Measurements from ENCODE around the gene PLK1.

PLK1 gene

DNA sequence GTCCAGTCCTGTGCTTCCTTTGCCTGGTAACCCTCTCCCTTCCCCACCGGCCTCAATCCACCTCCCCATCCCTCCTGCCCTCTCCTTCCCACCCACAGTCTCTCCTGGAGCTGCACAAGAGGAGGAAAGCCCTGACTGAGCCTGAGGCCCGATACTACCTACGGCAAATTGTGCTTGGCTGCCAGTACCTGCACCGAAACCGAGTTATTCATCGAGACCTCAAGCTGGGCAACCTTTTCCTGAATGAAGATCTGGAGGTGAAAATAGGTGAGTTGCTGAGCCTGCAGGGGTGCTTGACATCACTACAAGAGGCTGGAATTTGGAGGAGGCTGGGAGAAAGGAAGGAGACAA lies 1.3 kb downstream of the PLK1 start:
- DNase-seq (ENCODE audit: low read depth): no peak

DNA sequence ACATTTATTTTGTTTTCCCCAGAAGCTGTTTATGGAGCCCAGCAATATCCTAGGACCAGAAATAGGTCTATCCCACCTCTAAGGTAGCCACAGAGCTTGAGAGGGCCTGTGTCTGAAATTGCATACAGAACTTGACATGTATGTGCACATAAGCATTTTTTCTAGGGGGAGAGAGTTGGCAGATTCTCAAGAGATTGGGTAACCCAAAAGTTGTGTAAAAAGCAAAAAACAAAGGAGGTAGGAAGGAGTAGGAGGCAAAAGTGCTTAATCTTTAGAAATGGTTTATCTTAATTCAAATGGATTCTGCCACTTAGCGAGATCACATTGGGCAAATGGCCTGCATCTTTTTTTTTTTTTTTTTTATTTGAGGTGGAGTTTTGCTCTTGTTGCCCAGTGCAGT lies 3.5 kb downstream of the PLK1 start:
- DNase-seq (ENCODE audit: low read depth): no peak

- DNase-seq (ENCODE audit: low read depth): no peak
Measured at GRCh38 chr16:23683487-23683886, 4.8 kb downstream of the PLK1 start.

DNA sequence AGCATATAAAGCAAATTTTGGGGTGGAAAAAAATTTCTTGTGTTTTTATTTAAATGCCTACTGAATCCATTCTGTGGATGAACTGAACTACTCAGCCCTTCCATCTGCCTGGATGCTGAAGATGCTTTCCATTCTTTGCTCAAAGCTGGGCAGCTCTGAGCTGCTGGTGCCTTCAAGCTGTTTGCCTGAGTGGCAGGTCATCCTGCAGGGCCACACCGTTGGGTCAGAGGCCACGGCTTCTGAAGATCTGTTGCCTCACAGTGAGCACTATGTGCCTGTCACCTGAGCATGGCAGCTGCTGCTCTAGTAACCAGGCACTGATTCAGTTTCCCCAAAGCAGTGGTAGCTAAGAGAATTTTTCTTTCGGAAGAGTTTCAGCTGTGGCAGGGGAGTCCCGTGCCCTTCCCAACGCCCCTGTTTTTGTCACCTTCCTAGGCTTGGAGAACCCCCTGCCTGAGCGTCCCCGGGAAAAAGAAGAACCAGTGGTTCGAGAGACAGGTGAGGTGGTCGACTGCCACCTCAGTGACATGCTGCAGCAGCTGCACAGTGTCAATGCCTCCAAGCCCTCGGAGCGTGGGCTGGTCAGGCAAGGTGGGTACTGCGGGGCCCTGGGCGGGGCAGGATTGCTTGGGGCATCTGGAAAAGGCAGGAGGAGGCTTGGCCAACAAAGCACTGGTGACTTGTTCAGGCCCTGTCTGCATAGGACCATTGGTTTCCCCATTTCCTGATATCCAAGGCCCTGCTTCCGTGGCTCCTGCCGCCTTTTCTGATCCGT lies 8.5 kb downstream of the PLK1 start:
- no peak for DNase-seq (ENCODE audit: low read depth)

DNA sequence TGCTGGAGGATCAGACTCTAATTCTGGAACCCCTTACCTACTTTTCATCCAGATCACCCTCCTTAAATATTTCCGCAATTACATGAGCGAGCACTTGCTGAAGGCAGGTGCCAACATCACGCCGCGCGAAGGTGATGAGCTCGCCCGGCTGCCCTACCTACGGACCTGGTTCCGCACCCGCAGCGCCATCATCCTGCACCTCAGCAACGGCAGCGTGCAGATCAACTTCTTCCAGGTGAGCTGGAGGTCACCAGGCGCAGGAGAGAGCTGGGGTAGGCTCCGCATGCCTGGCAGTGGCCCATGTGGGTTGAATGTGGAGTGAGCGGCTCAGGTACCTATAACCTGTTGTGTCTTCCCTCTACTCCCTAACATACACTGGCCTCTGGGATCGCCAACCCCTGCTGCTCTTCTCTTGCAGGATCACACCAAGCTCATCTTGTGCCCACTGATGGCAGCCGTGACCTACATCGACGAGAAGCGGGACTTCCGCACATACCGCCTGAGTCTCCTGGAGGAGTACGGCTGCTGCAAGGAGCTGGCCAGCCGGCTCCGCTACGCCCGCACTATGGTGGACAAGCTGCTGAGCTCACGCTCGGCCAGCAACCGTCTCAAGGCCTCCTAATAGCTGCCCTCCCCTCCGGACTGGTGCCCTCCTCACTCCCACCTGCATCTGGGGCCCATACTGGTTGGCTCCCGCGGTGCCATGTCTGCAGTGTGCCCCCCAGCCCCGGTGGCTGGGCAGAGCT lies 10.9 kb downstream of the PLK1 start:
- DNase-seq (ENCODE audit: low read depth): no peak

- no peak for DNase-seq (ENCODE audit: low read depth)
Measured at GRCh38 chr16:23690771-23691482, 12.2 kb downstream of the PLK1 start.

DNA sequence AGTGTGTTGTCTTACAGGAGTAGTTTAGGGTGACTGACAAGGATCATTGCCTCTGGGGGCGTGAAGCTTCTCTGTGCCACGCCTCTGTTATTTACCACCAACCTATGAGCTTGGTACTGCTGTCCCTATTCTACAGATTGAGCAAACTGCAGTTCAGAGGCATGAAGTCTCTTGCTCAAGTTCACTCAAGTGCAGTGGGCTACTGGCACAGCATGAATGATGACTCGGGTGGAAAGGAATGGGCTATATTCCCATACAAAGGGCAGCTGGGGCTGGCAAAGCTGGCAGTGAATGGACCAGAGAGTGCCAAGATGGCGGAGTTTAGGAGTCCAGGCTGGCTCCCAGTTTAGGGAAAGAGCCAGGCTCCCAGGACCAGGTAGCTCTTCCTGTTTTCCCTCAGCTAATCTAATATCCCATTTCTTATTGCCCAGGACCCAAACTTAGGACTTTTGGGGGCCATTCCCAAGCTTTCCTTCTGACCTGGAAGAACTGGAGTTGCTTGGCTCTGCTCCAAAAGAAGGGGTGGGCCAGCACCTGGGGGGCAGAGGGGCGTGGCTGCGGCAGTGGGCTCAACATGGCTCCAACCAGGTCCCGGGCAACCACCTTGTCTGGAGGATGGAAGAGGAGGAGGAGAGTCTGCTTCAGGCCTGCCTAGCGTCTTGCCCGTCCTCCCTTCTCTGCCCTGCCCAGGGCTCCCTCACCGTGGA lies 12.9 kb downstream of the PLK1 start:
- DNase-seq (ENCODE audit: low read depth): no peak

- no peak for DNase-seq (ENCODE audit: low read depth)
Measured at GRCh38 chr16:23692190-23692837, 13.6 kb downstream of the PLK1 start.

DNA sequence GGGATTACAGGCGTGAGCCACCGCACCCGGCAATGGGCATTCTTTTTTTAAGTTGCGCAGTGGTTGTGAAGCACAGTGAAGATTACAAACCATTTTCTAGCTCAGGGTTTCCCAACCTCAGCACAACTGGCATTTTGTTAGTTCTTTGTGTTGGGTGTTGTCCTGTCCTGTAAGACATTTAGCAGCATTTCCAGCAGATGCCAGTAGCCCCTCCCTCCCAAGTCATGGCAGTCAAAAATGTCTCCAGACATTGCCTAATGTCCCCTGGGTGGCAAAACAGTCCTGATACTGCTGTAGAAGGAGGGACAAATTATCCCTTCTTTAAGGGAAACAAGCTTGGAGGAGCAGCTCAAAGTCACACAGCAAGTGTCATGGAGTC lies 15.6 kb downstream of the PLK1 start:
- DNase-seq (ENCODE audit: low read depth): no peak

DNA sequence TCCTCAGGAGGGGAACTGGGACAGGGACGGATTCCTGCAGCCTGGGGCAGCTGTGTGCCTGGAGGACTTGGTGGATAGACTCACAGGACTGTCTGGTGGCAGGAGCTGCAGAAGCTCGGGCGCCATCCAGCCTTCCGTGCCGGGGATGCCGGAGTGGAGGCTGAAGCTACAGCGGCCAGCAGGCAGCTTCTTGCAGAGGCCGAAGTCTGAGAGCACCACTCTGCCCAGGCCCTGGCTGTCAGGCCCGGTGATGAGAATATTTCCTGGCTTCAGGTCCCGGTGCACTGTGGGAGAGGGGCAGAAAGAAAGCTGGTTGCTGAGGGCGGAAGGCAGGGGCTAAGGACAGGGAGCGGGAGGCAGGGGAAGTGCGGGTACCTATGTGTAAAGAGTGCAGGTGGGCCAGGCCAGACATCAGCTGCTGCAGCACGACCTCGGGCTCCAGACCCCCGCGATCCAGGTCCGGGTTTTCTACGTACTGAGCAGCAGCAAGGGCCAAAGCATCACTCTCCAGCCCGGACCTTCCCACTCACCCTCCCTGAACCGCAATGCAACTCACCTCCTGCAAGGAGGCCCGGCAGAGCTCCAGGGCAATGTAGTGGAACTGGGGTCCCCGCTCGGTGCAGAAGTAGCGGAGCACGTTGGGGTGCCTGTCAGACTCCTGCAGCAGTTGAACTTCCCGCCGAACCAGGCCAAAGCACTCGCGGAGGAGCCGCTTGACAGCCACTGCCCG lies 16.1 kb downstream of the PLK1 start:
- no peak for DNase-seq (ENCODE audit: low read depth)

DNA sequence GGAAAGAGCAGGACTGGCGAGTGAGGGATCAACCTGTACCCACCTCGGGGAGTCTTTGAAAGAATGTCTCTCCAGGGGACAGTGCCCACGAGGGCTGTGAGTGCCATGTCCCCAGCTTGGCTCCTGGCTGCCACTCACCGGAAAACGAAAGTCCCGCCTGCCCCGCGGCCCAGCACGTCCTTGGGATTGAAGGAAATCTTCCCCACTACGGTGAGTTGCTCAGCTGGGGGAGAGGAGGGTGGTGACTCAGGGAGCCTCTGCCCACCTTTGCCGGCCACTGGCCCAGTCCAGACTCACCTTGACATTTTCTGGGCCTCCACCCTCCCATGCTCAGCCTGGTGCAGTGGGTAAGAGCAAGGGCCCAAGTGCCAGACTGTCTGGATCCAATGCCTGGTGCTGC lies 17.1 kb downstream of the PLK1 start:
- no peak for DNase-seq (ENCODE audit: low read depth)

- DNase-seq (ENCODE audit: low read depth): no peak
Measured at GRCh38 chr16:23699100-23699499, 20.4 kb downstream of the PLK1 start.

- no peak for DNase-seq (ENCODE audit: low read depth)
Measured at GRCh38 chr16:23700093-23700492, 21.4 kb downstream of the PLK1 start.

GRCh38 chr16:23700509-23700908 lies 21.8 kb downstream of the PLK1 start:
- DNase-seq (ENCODE audit: low read depth): no peak

DNA sequence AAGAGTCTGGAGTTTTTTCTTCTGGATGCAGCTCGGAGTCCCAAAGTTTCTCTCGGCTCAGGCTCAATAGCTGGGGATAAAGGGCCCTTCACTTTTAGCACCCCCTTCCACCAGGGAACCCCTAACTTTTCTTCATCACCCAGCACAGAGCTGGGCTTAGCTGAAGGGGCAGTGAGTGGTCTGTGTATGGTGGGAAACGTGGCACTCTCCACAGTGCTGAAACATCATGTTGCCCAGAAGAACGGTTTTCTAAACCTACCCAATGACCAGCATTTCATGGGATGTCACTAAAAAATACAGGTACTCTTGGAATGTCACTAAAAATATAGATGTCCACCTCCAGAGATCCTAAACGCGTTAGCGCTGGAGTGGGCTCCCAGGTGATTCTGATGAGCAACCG lies 22.4 kb downstream of the PLK1 start:
- no peak for DNase-seq (ENCODE audit: low read depth)

- no peak for DNase-seq (ENCODE audit: low read depth)
Measured at GRCh38 chr16:23702951-23703350, 24.3 kb downstream of the PLK1 start.

DNA sequence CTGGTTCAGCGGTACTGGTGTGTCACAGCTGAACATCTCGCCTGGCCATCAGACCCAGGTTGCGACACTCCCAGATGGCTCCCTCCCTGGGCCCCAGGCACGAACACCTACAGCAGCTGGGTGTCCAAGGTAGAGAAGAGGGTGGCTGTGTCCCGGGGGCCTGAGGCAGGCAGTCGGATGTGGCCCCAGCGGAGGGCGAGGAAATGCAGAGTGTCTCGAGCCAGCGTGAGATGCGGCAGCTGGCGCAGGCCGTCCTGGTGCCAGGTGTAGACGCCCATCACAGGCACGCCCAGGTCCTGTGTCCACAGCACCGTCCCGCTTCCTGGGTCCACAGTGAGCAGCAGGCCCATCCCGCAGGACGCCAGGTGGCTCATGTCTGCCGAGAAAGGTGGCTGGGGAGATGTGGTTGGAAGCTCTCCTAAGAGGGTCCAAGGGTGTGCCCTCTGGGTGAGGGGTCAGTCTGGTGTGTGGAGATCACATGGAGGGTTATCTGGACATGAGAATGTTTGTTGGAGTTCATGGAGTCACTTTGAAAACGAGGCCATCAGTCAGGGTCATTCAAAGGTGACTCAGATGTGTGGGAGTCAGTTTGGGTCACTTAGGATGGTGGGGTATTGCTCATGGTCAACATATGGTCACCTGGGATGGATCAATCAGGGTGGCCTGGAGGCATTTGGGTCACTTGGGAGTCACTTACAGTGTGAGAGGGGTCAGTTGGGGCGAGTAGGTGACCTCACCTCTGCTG lies 26.3 kb downstream of the PLK1 start:
- no peak for DNase-seq (ENCODE audit: low read depth)

GRCh38 chr16:23705517-23705902 lies 26.8 kb downstream of the PLK1 start:
- no peak for DNase-seq (ENCODE audit: low read depth)

DNA sequence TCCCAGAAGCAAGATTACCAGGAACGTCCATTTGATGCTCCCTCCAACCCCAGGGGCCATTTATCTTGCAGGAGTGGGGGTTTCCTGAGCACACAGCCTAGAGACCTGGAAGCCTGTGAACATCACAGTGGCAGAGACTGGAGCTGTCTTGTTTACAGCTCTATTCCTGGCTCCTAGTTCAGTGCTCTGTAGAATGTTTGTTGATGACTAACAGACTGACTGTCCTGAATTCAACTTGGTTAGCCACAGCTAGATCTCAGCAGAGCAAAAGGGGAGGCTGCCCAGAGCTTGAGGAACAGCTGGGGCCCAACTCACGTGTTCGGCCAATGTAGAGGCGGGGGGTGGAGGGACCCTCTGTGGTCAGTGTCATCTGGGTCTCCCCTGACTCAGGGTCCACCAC lies 27.8 kb downstream of the PLK1 start:
- DNase-seq (ENCODE audit: low read depth): no peak

GRCh38 chr16:23709536-23709935 lies 30.8 kb downstream of the PLK1 start:
- no peak for DNase-seq (ENCODE audit: low read depth)

- DNase-seq (ENCODE audit: low read depth): no peak
Measured at GRCh38 chr16:23710008-23710407, 31.3 kb downstream of the PLK1 start.
